ENCODE measurements around the gene KAT6B. TPM values are rescaled to one million over a fixed set of nuclear protein-coding genes. Genes with fewer than 3 reads are reported as not detected.

The KAT6B gene
- total and polyA plus RNA-seq, 10 of the 15 experiments (the other 5 are each of a cell fraction or from before 2014, with no cell fraction given) = 2.7 to 22.6 (median 15.7) TPM

GRCh38 chr10:74977913-74978847 lies 151.8 kb downstream of the KAT6B start (continued):
- TF ChIP-seq NKRF (conservative IDR thresholded peaks at IDR 0.05) (no peak), USF1 (IDR thresholded peaks at IDR 0.05; ENCODE audit: borderline replicate concordance, extremely low read length, insufficient read depth, low read depth, low read length) (no peak), SMARCA5 (IDR thresholded peaks at IDR 0.05) (no peak), JUND (IDR thresholded peaks at IDR 0.05; ENCODE audit: low read depth, low read length) (no peak), ATF2 (IDR thresholded peaks at IDR 0.05; ENCODE audit: low read length) (peak; percentile 98), SKIL (IDR thresholded peaks at IDR 0.05; ENCODE audit: low read depth, poor library complexity, severe bottlenecking) (peak; percentile 97), SUPT20H (IDR thresholded peaks at IDR 0.05; ENCODE audit: borderline replicate concordance, control insufficient read depth, low read depth, low read length) (no peak), WRNIP1 (IDR thresholded peaks at IDR 0.05; ENCODE audit: borderline replicate concordance, low read depth, low read length) (no peak), STAT1 (conservative IDR thresholded peaks at IDR 0.05) (no peak), NR2F1 (conservative IDR thresholded peaks at IDR 0.05) (peak; percentile 81), ZNF592 (IDR thresholded peaks at IDR 0.05) (no peak), PKNOX1 (IDR thresholded peaks at IDR 0.05) (peak; percentile 94), HCFC1 (IDR thresholded peaks at IDR 0.05; ENCODE audit: low read length) (no peak)
